K562 (cell line): Measurements from ENCODE around the gene RABGAP1. TPM values are rescaled to one million over a fixed set of nuclear protein-coding genes. Genes with fewer than 3 reads are reported as not detected.

Experiments
- AFF4 ChIP-seq: sonication (generic); formaldehyde crosslinking; IDR thresholded peaks from 2 replicates; pipeline ENCODE4 v1.8.0; 2023; ENCODE audit warnings: mild to moderate bottlenecking, missing genetic modification reagents
- ARHGAP35 ChIP-seq: fragments of 450-650 bp; IDR thresholded peaks from 2 replicates; pipeline ENCODE4 v1.6.1; 2018; ENCODE audit not compliant: partially characterized antibody
- CBFA2T2 ChIP-seq: fragments of 450-650 bp; conservative IDR thresholded peaks from 2 replicates; pipeline ENCODE4 v1.6.1; 2017; ENCODE audit warnings: mild to moderate bottlenecking
- CBX3 ChIP-seq, 2 experiments: IDR thresholded peaks; 1 replicate in 1 of 2; 2 replicates in 1 of 2; pipeline ENCODE4 v1.6.1; 2012; ENCODE audit warnings: inconsistent platforms in 2 of 2, low read length in 2 of 2, borderline replicate concordance in 1 of 2, control low read depth in 1 of 2
- CCNT2 ChIP-seq: IDR thresholded peaks from 2 replicates; pipeline ENCODE4 v1.6.1; 2011; ENCODE audit warnings: borderline replicate concordance, low read depth, mild to moderate bottlenecking, moderate library complexity, mixed read lengths, low read length; ENCODE audit not compliant: insufficient read length; ENCODE audit errors: extremely low read depth
- EP400 ChIP-seq: fragments of 450-650 bp; IDR thresholded peaks from 2 replicates; pipeline ENCODE4 v1.6.1; 2017; ENCODE audit warnings: antibody characterized with exemption, mild to moderate bottlenecking, moderate library complexity
- ERF ChIP-seq: fragments of 450-650 bp; formaldehyde crosslinking; IDR thresholded peaks from 2 replicates; pipeline ENCODE4 v1.4.0; 2020; ENCODE audit warnings: mild to moderate bottlenecking, mixed read lengths
- HNRNPLL ChIP-seq: fragments of 200-400 bp; formaldehyde crosslinking; IDR thresholded peaks from 2 replicates; pipeline ENCODE4 v1.6.1; 2017; ENCODE audit warnings: low read length, low read depth, mild to moderate bottlenecking; ENCODE audit not compliant: poor library complexity, severe bottlenecking
- HOMEZ ChIP-seq: fragments of 250-450 bp; sonication (Bioruptor Pico); IDR thresholded peaks from 2 replicates; pipeline ENCODE4 v1.4.0; 2020; ENCODE audit warnings: mild to moderate bottlenecking, moderate library complexity
- TFAM ChIP-seq: fragments of 250-450 bp; sonication (Bioruptor Pico); conservative IDR thresholded peaks from 2 replicates; pipeline ENCODE4 v1.5.0; 2021; ENCODE audit warnings: mild to moderate bottlenecking, moderate library complexity
- ZBTB11 ChIP-seq, 3 experiments: fragments of 200-800 bp in 1 of 3; fragments of 250-450 bp in 1 of 3; fragments of 450-650 bp in 1 of 3; sonication (Bioruptor Pico) in 1 of 3; sonication (Bioruptor generic) in 1 of 3; formaldehyde crosslinking in 1 of 3; IDR thresholded peaks; 2 replicates each; pipeline versions ENCODE4 v1.6.1 to v1.8.0; 2016 to 2022; ENCODE audit warnings: mild to moderate bottlenecking in 2 of 3, missing genetic modification characterization in 2 of 3, missing compliant biosample characterization in 1 of 3, moderate library complexity in 1 of 3
- ZBTB43 ChIP-seq: sonication (generic); formaldehyde crosslinking; IDR thresholded peaks from 2 replicates; pipeline ENCODE4 v1.8.0; 2023; ENCODE audit warnings: mild to moderate bottlenecking, missing genetic modification reagents
- ZNF212 ChIP-seq: fragments of 450-650 bp; formaldehyde crosslinking; IDR thresholded peaks from 2 replicates; pipeline ENCODE4 v1.4.0; 2020; ENCODE audit warnings: mild to moderate bottlenecking
- ZNF766 ChIP-seq: fragments of 200-800 bp; sonication (Bioruptor generic); conservative IDR thresholded peaks from 2 replicates; pipeline ENCODE4 v1.6.1; 2016; ENCODE audit warnings: missing genetic modification characterization, missing compliant biosample characterization
- polyA plus RNA-seq, 8 experiments: library from polyadenylated mRNA; depleted of rRNA in 4 of 8; stranded (reverse) in 5 of 8; unstranded in 3 of 8; fragments of >200 nt; fragmentation: Nextera tagmentation in 2 of 8; fragmentation: Illumina TruSeq in 1 of 8; extraction: Ambion mirVana in 2 of 8; extraction: Trizol in 1 of 8; gene quantifications; 2 replicates each; pipeline versions ENCODE4 v1.2.1 to v1.2.3, GENCODE V29; 2011 to 2014; ENCODE audit warnings: inconsistent platforms in 1 of 8, missing spikeins in 1 of 8
- total RNA-seq, 7 experiments: library from RNA; depleted of rRNA in 6 of 7; stranded (reverse); fragments of >200 nt in 6 of 7; fragmentation: Illumina TruSeq in 2 of 7; extraction: Trizol in 2 of 7; gene quantifications; 2 replicates each; pipeline versions ENCODE4 v1.2.1 to v1.2.3, GENCODE V29; 2011 to 2021; ENCODE audit warnings: low replicate concordance in 1 of 7

The RABGAP1 gene
- total and polyA plus RNA-seq, 9 of the 15 experiments (the other 6 are each of a cell fraction or from before 2014, with no cell fraction given) = 1.5 to 22.7 (median 13.1) TPM

GRCh38 chr9:122904823-122905710 is 35.8 kb upstream of the RABGAP1 start, which contains the start of gene RC3H2 (continued):
- TF ChIP-seq AFF4 (CRISPR knock-in tag) (0 out of 2 replicates have a peak, but pooled peaks have one; percentile 11), TFAM (CRISPR knock-in tag) (no peak), ZNF212 (CRISPR knock-in tag) (0 out of 2 replicates have a peak, but pooled peaks have one; percentile 36), CBX3 (IDR thresholded peaks at IDR 0.05; ENCODE audit: borderline replicate concordance in 1 of 2, low read length in 2 of 2) (peak in 1 of 2 experiments; percentile 94; a peak in 1 of 3 replicates), ZNF766 (peak; percentile 69; the same call in 1 of the 2 replicates), ARHGAP35 (peak; percentile 95), CCNT2 (peak; percentile 52), ZBTB43 (CRISPR knock-in tag) (no peak), HOMEZ (CRISPR knock-in tag) (peak; percentile 57; the same call in 1 of the 2 replicates), EP400 (peak; percentile 52; the same call in 1 of the 2 replicates), ZBTB11 (CRISPR knock-in tag; IDR thresholded peaks at IDR 0.05) (peak in 1 of 3 experiments; percentile 67; a peak in 1 of 6 replicates), HNRNPLL (peak; percentile 89), CBFA2T2 (peak; percentile 96), ERF (CRISPR knock-in tag) (peak; percentile 52; the same call in 1 of the 2 replicates)
